ENCODE data around the gene FAM163B. TPM values are rescaled to one million over a fixed set of nuclear protein-coding genes. Genes with fewer than 3 reads are reported as not detected.
"Not testable (repeated sequence)": the region's sequence is repeated elsewhere in the genome, so short reads cannot be mapped to it uniquely, and the experiment has no call there.

Gene FAM163B
- polyA plus RNA-seq, 10 donors = 0.25 to 0.31 TPM; not detected in 8

- no peak for DNase-seq
Measured at GRCh38 chr9:133640160-133640559, 31.0 kb upstream of the FAM163B start.

DNA sequence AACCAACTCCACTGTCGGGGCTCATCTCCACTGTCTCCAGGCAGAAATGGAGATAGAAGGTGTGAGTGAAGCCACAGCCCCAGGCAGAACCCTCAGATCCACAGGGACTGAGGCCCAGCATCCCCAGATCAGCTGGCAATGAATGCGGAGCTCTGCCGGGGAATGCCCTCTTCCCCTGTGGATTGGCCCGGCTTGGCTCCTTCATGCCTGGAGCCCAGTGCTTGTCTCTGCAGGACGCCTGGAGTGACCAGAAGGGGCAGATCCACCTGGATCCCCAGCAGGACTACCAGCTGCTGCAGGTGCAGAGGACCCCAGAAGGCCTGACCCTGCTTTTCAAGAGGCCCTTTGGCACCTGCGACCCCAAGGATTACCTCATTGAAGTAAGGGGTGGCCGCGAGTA is 30.4 kb upstream of the FAM163B start:
- no peak for DNase-seq

- DNase-seq = no peak
Measured at GRCh38 chr9:133638711-133639110, 29.5 kb upstream of the FAM163B start.

- DNase-seq = no peak
Measured at GRCh38 chr9:133638076-133638475, 28.9 kb upstream of the FAM163B start.

- no peak for DNase-seq
Measured at GRCh38 chr9:133637451-133638055, 28.4 kb upstream of the FAM163B start.

GRCh38 chr9:133636902-133637301 is 27.7 kb upstream of the FAM163B start:
- DNase-seq = no peak

DNA sequence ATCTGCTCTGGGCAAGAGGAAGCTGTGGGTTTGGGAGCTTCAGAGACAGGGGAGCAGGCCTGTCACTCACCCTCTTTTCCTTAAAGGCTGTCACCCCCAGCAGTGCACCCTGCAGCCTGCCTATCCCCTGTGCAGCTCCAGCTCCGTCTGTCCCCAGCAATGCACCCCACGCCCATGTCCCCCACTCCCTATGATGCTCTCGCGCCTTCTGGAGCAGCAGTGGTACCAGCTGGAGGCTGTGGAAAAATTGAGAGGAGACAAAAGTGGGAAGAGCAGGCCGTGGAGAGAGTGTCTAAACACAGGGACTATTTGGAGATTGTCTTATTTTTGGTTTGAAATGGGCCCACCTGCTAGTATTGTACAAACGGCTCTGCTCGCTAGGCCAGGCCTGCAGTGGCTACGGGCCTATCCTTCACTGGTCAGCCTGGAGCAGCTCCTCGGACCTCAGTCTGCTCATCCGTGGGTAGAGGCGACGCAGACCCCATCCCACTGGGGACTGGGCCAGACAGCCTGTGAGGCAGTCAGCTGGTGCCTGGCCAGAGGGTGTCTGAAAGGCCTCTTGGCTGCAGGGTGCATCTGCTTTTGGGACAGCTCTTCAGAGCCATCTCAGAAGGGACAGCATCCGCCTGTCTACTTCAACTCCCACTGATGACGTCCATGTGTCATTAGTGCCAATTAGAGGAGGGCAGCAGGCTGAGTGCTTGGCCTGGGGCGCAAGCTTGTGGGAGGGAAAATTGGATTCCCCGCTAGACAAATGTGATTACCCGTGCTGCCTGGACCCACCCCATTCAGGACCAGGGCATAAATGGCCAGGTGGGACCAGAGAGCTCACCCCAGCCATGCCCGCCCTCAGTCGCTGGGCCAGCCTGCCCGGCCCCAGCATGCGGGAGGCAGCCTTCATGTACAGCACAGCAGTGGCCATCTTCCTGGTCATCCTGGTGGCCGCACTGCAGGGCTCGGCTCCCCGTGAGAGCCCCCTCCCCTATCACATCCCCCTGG is 26.6 kb upstream of the FAM163B start, which contains the start of gene DBH:
DBH (plus strand) TSS at position 831 of the 999 bp plus-strand sequence; CDS start at position 840, 9 bp downstream.
- DNase-seq = no peak

- no peak for DNase-seq
Measured at GRCh38 chr9:133635098-133635497, 25.9 kb upstream of the FAM163B start.

DNA sequence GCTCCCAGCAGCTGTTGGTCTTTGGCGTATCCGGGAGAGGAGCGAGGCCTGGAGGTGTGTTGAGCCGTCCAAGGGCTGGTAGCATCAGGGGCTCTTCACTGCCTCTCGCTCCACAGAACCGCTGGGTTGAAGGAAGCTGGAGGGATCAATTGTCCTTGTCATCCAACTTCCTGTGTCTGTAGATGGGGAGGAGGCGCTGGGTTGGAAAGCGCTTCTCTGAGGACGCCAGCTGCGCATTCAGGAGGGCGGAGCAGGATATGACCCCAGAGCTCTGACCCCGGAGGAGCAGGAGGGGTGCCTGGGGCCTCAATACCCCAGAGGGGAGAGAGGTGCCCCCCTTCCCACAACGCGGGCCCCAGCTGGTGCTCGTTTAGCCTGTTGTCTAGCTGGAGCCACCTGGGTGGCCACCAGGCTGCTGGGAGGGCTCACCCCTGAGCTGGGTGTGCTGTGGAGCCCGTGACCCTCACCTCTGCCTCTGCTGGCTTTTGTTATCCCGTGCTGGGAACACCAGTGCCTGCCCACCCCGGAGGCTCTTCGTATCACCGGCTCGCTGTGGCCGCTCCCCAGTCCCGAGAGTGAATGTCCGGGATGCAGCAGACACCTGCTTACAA is 25.0 kb upstream of the FAM163B start:
- DNase-seq = peak in 1 of 3 donors; percentile 23

DNA sequence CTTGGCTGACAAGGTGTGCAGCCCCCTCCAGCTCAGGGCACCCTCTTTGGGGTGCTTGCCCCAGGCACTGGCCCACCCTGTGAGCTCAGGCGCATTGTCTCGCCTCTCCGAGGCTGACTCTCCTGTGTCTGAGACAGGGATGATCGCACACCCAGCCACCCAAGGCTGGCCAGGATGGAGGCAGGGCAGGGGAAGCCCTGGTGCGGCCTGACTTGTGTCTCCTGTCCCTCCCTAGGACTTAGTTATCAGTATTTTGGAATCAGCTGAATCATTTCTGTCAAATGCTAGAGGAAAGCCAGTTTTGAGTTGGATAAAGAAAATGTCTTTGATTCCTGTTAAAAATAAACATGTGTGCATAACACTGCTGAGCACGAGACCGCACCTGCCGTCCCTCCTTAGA is 24.5 kb upstream of the FAM163B start:
- DNase-seq = no peak

DNA sequence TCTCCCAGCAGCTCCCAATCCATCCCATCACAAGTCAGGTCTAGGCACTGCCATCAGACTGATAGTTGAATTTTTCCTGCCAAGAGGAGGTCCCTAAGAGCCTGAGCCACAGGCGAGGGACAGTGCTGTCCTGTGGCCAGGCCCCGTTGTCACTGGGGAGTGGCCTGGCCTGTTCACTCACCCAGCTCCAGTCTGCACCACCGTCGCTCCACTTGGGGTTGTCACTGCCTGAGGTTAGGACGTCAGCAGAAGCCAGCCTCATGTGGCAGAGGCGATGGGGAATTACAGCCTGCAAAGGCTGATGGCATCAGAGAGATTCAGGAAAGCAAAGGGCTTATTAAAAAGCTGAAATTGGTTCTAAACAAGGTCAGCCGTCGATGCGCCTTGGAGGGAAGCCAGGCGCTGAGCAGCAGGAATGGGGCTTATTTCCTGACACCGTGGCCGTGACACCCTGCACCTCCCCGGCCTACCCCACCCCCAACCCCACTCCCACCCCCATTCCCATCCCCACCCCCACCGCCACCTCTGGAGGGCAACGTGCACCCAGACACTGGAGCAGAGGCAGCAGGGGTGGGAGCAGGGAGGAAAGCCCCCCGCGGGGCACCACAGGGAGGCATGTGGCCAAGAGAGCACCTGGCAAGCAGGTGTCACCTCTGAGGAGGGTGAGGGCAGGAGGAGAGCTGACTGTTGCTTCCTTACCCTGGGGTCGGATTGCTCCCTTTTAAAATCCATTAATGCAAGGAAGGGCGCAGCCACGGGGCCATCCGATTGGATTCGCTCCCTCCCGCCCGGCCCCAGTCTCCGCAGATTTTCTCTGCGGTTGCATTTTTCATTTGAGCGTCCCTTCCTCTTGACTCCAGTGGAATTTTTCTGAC is 23.9 kb upstream of the FAM163B start:
- no peak for DNase-seq

GRCh38 chr9:133631111-133631510 is 21.9 kb upstream of the FAM163B start:
- DNase-seq = no peak

GRCh38 chr9:133629221-133630110 is 20.3 kb upstream of the FAM163B start:
- no peak for DNase-seq

DNA sequence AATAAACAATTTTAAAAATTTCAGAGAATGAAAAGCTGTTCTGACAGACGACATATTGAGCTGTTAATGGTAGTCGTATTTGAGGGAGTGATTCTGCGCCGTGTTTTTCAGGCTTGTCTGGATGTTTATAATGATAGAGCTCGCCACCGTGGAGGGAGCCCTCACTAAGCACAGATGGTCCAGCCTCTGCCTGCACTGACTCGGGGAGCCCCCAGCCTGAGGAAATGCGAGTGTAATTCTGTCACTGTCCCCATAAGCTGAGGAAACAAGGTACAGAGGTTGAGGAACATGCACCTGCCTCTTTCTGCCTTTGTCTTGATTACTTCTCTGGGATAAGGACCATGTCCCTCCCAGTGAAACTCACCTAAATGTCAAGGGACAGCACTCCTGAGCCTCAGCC is 19.6 kb upstream of the FAM163B start:
- DNase-seq = no peak

- no peak for DNase-seq
Measured at GRCh38 chr9:133627341-133627740, 18.2 kb upstream of the FAM163B start.

DNA sequence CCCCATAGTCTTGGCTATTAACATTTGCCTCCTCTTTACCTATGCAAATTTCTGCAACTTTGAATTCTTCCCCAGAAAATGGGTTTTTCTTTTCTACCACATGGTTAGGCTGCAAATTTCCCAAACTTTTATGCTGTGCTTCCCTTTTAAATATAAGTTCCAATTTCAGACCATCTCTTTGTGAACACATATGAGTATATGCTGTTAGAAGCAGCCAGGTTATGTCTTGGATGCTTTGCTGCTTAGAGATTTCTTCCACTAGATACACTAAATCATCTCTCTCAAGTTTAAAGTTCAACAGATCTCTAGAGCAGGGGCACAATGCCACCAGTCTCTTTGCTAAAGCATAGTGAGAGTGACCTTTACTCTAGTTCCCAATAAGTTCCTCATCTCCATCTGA is 16.8 kb upstream of the FAM163B start:
- DNase-seq = not testable (repeated sequence)

GRCh38 chr9:133622555-133622954 is 13.4 kb upstream of the FAM163B start:
- DNase-seq = no peak

DNA sequence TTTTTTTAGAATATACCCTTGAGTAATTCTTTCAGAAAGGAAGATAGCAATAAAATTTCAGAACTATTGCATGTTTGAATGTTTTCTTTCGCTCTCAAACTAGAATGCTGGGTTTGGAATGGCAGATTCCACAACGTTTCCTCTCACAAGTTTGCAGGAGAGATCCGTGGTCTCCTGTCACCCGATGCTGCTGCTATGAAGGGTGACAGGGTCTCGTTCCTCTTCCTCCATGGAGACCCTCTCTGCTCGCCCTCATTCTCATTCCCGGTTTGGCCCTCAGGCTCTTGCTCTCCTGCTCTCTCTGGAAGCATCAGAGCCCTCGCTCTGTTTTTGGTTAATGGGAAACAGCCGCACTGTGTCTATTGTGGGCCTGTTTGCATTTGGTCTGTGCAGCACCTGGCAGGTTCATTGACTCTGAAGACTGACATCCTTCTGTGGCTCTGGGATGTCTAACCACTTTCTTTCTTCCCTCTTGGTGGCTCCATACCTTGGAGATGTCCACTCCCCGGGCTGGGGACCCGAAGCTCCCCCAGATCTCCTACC is 12.6 kb upstream of the FAM163B start:
- DNase-seq = no peak

DNA sequence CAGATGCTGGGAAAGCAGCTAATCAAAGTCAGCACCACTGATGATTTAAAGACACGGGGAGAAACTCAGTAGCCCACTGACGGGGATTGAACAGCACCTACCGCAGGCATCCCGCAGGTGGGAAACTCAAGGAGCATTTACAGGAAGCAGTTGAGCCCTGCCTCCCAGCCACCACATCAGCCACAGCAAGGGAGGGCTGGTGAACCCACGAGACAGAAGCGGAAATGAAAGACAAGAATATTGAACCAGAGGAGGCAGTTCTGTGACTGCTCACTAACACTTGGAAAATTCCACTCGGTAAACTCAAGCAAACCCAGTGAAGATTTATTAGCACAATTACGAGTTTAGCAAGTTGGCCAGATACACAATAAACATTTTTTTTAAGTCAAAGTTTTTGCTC is 10.6 kb upstream of the FAM163B start:
- DNase-seq = no peak

DNA sequence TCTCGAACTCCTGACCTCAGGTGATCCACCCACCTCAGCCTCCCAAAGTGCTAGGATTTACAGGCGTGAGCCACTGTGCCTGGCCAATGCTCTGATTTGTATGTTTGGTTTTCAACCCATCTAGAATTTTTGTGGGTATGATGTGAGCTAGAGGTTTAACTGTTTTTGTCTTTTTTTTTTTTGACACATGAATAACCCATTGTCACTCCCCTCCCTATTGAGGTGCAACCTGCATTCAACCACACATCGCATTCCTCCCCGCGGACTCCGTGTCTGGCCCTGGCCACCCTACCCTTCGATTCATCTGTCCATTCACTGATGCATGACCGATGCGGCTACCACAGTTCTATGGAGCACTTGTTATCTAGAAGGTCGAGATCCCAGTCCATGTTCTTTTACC is 9.5 kb upstream of the FAM163B start:
- no peak for DNase-seq

Measured in muscle of back (tissue), 11 donors.